Esophagus squamous epithelium (tissue), 4 donors: ENCODE results near the gene CCDC88C.

Experiments used
- CTCF ChIP-seq, 6 experiments: fragments of 450-650 bp in 4 of 6; fragments of 200-600 bp in 2 of 6; sonication (generic) in 2 of 6; IDR thresholded peaks; one replicate each; pipeline ENCODE4 v1.5.1; 2016 to 2019; ENCODE audit warnings: antibody characterized with exemption in 6 of 6, mild to moderate bottlenecking in 4 of 6, moderate library complexity in 4 of 6
- POLR2A ChIP-seq, 4 donors: fragments of 450-650 bp; IDR thresholded peaks; one replicate each; pipeline ENCODE4 v1.6.1; 2017; ENCODE audit warnings: antibody characterized with exemption in 4 of 4, mild to moderate bottlenecking in 4 of 4, moderate library complexity in 3 of 4

DNA sequence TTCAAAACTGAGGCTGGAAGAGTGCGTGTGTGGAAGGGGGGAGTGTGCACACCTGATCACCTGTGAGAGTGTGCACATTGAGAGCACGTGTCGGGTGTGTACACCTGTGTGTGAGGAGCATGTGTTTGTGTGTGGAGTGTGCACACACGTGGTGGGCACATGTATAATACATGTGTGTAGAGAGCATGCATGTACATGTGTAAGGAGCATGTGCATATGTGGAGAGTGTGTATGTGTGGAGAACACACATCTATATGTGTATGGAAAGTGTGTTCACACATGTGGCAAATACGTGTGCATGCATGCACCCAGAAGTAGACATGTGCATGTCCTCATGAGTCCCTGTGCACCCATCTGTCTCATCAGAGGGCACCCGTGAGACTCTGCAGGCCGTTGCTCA, 110.0 kb downstream of the CCDC88C start:
- TF ChIP-seq CTCF (IDR thresholded peaks at IDR 0.05) (no peak), POLR2A (IDR thresholded peaks at IDR 0.05) (no peak)
